Gastroesophageal sphincter (tissue), 3 donors: ENCODE results near the gene MYBBP1A.

Source experiments
- EP300 ChIP-seq: sonication (generic); formaldehyde crosslinking; IDR thresholded peaks from one replicate; pipeline ENCODE4 v1.6.1; 2017; ENCODE audit warnings: antibody characterized with exemption, mild to moderate bottlenecking
- TF ChIP-seq, protein P1 (sequence below), 4 experiments: fragments of 200-600 bp in 2 of 4; fragments of 450-650 bp in 2 of 4; sonication (generic) in 1 of 4; IDR thresholded peaks; one replicate each; pipeline ENCODE4 v1.5.1; 2017 to 2019; ENCODE audit warnings: antibody characterized with exemption in 4 of 4, mild to moderate bottlenecking in 2 of 4, moderate library complexity in 2 of 4

DNA sequence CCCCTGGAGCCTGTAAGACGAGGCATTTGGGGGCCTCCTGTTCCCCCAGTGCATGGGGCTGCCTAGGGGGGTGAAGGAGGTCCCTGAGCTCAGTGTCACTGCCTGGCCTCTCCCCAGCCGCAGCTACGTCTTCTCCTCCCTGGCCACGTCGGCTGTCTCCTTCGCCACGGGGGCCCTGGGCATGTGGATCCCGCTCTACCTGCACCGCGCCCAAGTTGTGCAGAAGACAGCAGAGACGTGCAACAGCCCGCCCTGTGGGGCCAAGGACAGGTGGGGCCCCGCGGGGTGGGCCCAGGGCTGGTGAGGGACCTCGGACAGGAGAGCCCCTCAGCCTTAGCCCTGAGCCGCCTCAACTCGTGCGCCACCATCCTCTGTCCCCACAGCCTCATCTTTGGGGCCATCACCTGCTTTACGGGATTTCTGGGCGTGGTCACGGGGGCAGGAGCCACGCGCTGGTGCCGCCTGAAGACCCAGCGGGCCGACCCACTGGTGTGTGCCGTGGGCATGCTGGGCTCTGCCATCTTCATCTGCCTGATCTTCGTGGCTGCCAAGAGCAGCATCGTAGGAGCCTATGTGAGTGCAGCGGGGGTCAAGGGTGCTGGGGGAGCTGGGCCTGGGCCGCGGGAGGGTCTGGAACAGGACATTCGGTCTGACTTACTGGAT, 22.2 kb downstream of the MYBBP1A start:
- TF ChIP-seq, protein P1, sequence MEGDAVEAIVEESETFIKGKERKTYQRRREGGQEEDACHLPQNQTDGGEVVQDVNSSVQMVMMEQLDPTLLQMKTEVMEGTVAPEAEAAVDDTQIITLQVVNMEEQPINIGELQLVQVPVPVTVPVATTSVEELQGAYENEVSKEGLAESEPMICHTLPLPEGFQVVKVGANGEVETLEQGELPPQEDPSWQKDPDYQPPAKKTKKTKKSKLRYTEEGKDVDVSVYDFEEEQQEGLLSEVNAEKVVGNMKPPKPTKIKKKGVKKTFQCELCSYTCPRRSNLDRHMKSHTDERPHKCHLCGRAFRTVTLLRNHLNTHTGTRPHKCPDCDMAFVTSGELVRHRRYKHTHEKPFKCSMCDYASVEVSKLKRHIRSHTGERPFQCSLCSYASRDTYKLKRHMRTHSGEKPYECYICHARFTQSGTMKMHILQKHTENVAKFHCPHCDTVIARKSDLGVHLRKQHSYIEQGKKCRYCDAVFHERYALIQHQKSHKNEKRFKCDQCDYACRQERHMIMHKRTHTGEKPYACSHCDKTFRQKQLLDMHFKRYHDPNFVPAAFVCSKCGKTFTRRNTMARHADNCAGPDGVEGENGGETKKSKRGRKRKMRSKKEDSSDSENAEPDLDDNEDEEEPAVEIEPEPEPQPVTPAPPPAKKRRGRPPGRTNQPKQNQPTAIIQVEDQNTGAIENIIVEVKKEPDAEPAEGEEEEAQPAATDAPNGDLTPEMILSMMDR (IDR thresholded peaks at IDR 0.05), result no peak
- no peak for TF ChIP-seq EP300
